ENCODE data around the gene CIT. TPM values are rescaled to one million over a fixed set of nuclear protein-coding genes. Genes with fewer than 3 reads are reported as not detected.

The CIT gene
- total RNA-seq, 1 experiment from 2014 or later: 67.9 TPM

GRCh38 chr12:119925269-119925668 is 48.1 kb upstream of the CIT start:
- intact Hi-C loops (cut with micrococcal nuclease; ENCODE audit: unreplicated experiment): no loop called here
- CTCF ChIA-PET: no interaction called here

GRCh38 chr12:119920064-119920463 is 42.9 kb upstream of the CIT start:
- Histone ChIP-seq H3K27ac (ENCODE audit: low read length) (no peak overlapping the region), H3K4me3 (ENCODE audit: low read depth in 2 of 2, low read length in 2 of 2) (no peak overlapping the region), H3K27me3 (ENCODE audit: control insufficient read depth, insufficient read depth, low read length) (no peaks in the 10 kb centered on the region), H3K9me3 (ENCODE audit: control insufficient read depth, insufficient read depth, low read depth, low read length) (no peaks in the 10 kb centered on the region), H3K36me3 (ENCODE audit: control insufficient read depth, insufficient read depth, low read length) (no peaks in the 10 kb centered on the region), H3K4me1 (ENCODE audit: control insufficient read depth, insufficient read depth, low read length) (no peaks in the 10 kb centered on the region)
- in situ Hi-C loops (cut with HindIII; ENCODE audit: low pct_unique_long_range_greater_than_20kb, low sequenced_read_pairs): no loop called here
- intact Hi-C loops (cut with micrococcal nuclease; ENCODE audit: unreplicated experiment): no loop called here
- ChIA-PET POLR2A (no interaction called here), CTCF (no interaction called here)
- TF ChIP-seq CTCF (IDR thresholded peaks at IDR 0.05) (no peak), TCF7L2 (IDR thresholded peaks at IDR 0.05; ENCODE audit: low read depth, low read length) (no peak), POLR2AphosphoS5 (IDR thresholded peaks at IDR 0.05; ENCODE audit: low read depth, low read length) (no peak), SIN3A (IDR thresholded peaks at IDR 0.05; ENCODE audit: borderline replicate concordance, insufficient read depth, low read depth, low read length) (no peak), REST (IDR thresholded peaks at IDR 0.05; ENCODE audit: insufficient read depth in 1 of 2, low read depth in 2 of 2, low read length in 1 of 2) (no peak)
- BruUV-seq (replicated peaks): no TSS peak
- DNase-seq (ENCODE audit: low read depth, low spot score) (no peak), ATAC-seq (0 out of 2 replicates have a peak, but pooled peaks have one; percentile 45)

More at GRCh38 chr12:119925269-119925668, 48.1 kb upstream of the CIT start:
- H3K9me3 ChIP-seq (ENCODE audit: control insufficient read depth, insufficient read depth, low read depth, low read length): no peaks in the 10 kb centered on the region
- no peaks in the 10 kb centered on the region for H3K36me3 ChIP-seq (ENCODE audit: control insufficient read depth, insufficient read depth, low read length)
- TF ChIP-seq POLR2AphosphoS5 (IDR thresholded peaks at IDR 0.05; ENCODE audit: low read depth, low read length) (no peak), SIN3A (IDR thresholded peaks at IDR 0.05; ENCODE audit: borderline replicate concordance, insufficient read depth, low read depth, low read length) (no peak), CTCF (IDR thresholded peaks at IDR 0.05) (no peak), REST (IDR thresholded peaks at IDR 0.05; ENCODE audit: insufficient read depth in 1 of 2, low read depth in 2 of 2, low read length in 1 of 2) (no peak), TCF7L2 (IDR thresholded peaks at IDR 0.05; ENCODE audit: low read depth, low read length) (no peak)
- ATAC-seq (no peak), DNase-seq (ENCODE audit: low read depth, low spot score) (no peak)
- no TSS peak for BruUV-seq (replicated peaks)
- in situ Hi-C loops (cut with HindIII; ENCODE audit: low pct_unique_long_range_greater_than_20kb, low sequenced_read_pairs): no loop called here
- POLR2A ChIA-PET: no interaction called here
- no peak overlapping the region for H3K4me3 ChIP-seq (ENCODE audit: low read depth in 2 of 2, low read length in 2 of 2)
- H3K4me1 ChIP-seq (ENCODE audit: control insufficient read depth, insufficient read depth, low read length): no peaks in the 10 kb centered on the region
- H3K27ac ChIP-seq (ENCODE audit: low read length): no peak overlapping the region
- no peaks in the 10 kb centered on the region; the same call in 1 of the 2 replicates for H3K27me3 ChIP-seq (ENCODE audit: control insufficient read depth, insufficient read depth, low read length)
